Measurements from ENCODE around the gene TMEM150A. TPM values are rescaled to one million over a fixed set of nuclear protein-coding genes. Genes with fewer than 3 reads are reported as not detected.
"Not testable (repeated sequence)": the region's sequence is repeated elsewhere in the genome, so short reads cannot be mapped to it uniquely, and the experiment has no call there.

TMEM150A gene
- polyA plus RNA-seq, 2 of the 4 experiments (the other 2 are of a cell fraction): 8.5 to 10.9 TPM

DNA sequence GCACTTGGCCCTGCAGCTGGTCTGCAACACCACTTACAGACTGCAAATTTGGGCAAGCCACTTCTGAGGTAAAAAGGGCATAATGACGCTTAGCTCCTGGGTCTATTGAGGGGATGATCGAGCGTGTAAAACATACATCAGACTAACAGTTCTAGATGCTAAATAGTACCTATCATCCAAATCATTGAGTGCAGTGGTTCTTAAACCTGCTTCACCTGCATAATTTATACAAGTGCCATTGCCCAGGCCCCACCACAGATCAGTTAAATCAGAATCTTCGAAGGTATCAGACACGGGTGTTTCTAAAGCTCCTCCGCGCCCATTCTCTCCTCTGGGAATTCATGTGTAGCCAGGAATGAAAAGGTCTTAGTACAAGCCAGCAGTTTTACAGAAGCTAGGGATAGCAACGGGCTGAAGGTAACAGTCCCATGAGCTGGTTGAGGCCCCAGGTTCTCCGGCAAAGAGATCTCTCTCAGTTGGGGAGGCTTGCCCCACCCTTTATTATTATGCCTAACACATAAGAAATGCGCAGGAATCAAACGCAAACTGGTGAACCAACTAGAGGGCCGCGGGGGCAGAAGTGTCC, 7.7 kb downstream of the TMEM150A start:
- TF ChIP-seq MAZ (IDR thresholded peaks at IDR 0.05; ENCODE audit: borderline replicate concordance, low read depth, low read length) (no peak), PHF8 (IDR thresholded peaks at IDR 0.05; ENCODE audit: borderline replicate concordance, low read depth) (peak; percentile 61; the same call in 1 of the 2 replicates)
- 32% methylated on average over 13 of the region's 13 CpGs for WGBS (ENCODE audit: missing lambda C conversion rate)
- DNase-seq (ENCODE audit: low read depth in 1 of 2, low spot score in 1 of 2): no peak
- FAIRE-seq: no peak
- Histone ChIP-seq H3K4me3 (peak overlapping the region; percentile 71), H3K4me1 (peaks cover 15% of the 10 kb centered on the region), H3K9me3 (no peaks in the 10 kb centered on the region), H3K4me2 (peak overlapping the region; percentile 91), H3K27ac (peak overlapping the region; percentile 81 to 87)
- CTCF ChIA-PET: interaction anchor here (0.7 to 3.0 kb wide), 9 partner anchors 10 to 255 kb away, joined by 3 to 9 read pairs (median 3); no protein-coding TSS in a partner anchor
- peak; percentile 3 to 6; a peak in 4 of 6 replicates for ATAC-seq
- POLR2A ChIA-PET: interaction anchor here (0.6 to 2.6 kb wide), 20 partner anchors 8 to 267 kb away, joined by 3 to 23 read pairs (median 4); partner anchors contain the start of genes C2orf68, GGCX, MAT2A and SH2D6

DNA sequence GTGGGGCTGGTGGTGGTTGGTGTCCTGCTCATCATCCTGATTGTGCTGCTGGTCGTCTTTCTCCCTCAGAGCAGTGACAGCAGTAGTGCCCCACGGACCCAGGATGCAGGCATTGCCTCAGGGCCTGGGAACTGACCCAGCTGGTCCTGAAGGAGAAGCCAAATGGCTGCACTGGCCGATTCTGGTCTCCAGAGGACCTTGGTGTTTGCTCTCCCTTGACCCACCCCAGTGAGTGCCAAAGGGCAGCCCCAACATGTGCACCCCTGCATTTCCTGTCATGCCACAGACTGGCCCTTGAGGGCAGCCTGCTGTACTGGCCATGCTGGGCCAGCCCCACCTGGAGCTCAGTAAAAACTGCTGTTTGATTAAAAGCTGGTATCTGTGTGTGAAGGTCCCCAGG, 9.5 kb downstream of the TMEM150A start:
- Histone ChIP-seq H3K4me2 (no peak overlapping the region), H3K27ac (no peak overlapping the region), H3K4me3 (no peak overlapping the region), H3K9me3 (no peaks in the 10 kb centered on the region), H3K4me1 (peaks cover 15% of the 10 kb centered on the region)
- no peak for TF ChIP-seq RAD21 (conservative IDR thresholded peaks at IDR 0.05 in 1 of 2, IDR thresholded peaks at IDR 0.05 in 1 of 2)
- TF ChIP-seq NR3C1 (IDR thresholded peaks at IDR 0.05): no peak
- TF ChIP-seq, protein P1, sequence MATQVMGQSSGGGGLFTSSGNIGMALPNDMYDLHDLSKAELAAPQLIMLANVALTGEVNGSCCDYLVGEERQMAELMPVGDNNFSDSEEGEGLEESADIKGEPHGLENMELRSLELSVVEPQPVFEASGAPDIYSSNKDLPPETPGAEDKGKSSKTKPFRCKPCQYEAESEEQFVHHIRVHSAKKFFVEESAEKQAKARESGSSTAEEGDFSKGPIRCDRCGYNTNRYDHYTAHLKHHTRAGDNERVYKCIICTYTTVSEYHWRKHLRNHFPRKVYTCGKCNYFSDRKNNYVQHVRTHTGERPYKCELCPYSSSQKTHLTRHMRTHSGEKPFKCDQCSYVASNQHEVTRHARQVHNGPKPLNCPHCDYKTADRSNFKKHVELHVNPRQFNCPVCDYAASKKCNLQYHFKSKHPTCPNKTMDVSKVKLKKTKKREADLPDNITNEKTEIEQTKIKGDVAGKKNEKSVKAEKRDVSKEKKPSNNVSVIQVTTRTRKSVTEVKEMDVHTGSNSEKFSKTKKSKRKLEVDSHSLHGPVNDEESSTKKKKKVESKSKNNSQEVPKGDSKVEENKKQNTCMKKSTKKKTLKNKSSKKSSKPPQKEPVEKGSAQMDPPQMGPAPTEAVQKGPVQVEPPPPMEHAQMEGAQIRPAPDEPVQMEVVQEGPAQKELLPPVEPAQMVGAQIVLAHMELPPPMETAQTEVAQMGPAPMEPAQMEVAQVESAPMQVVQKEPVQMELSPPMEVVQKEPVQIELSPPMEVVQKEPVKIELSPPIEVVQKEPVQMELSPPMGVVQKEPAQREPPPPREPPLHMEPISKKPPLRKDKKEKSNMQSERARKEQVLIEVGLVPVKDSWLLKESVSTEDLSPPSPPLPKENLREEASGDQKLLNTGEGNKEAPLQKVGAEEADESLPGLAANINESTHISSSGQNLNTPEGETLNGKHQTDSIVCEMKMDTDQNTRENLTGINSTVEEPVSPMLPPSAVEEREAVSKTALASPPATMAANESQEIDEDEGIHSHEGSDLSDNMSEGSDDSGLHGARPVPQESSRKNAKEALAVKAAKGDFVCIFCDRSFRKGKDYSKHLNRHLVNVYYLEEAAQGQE (IDR thresholded peaks at IDR 0.05): no peak
- no peak for TF ChIP-seq BCL3 (IDR thresholded peaks at IDR 0.05)
- TF ChIP-seq EHMT2 (IDR thresholded peaks at IDR 0.05; ENCODE audit: low read depth): no peak
- no peak for TF ChIP-seq RCOR1 (IDR thresholded peaks at IDR 0.05; ENCODE audit: low read depth, low read length)
- no peak for TF ChIP-seq FOSB (CRISPR knock-in tag; IDR thresholded peaks at IDR 0.05)
- TF ChIP-seq, protein P2, sequence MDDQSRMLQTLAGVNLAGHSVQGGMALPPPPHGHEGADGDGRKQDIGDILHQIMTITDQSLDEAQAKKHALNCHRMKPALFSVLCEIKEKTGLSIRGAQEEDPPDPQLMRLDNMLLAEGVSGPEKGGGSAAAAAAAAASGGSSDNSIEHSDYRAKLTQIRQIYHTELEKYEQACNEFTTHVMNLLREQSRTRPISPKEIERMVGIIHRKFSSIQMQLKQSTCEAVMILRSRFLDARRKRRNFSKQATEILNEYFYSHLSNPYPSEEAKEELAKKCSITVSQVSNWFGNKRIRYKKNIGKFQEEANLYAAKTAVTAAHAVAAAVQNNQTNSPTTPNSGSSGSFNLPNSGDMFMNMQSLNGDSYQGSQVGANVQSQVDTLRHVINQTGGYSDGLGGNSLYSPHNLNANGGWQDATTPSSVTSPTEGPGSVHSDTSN (IDR thresholded peaks at IDR 0.05): no peak
- no peak for TF ChIP-seq JUNB (IDR thresholded peaks at IDR 0.05)
- no peak for TF ChIP-seq RFX5 (IDR thresholded peaks at IDR 0.05)
- no peak for TF ChIP-seq ATOH8 (CRISPR knock-in tag; IDR thresholded peaks at IDR 0.05; ENCODE audit: low read depth)
- no peak for TF ChIP-seq ZNF302 (CRISPR knock-in tag; IDR thresholded peaks at IDR 0.05)
- no peak for TF ChIP-seq ELK1 (IDR thresholded peaks at IDR 0.05; ENCODE audit: low read depth, low read length)
- no peak for TF ChIP-seq HMGXB4 (CRISPR knock-in tag; IDR thresholded peaks at IDR 0.05; ENCODE audit: borderline replicate concordance)
- no peak for TF ChIP-seq HEYL (CRISPR knock-in tag; IDR thresholded peaks at IDR 0.05)
- WGBS (ENCODE audit: missing lambda C conversion rate): 30% methylated on average over 3 of the region's 3 CpGs
- POLR2A ChIA-PET: interaction anchor here (0.8 to 1.2 kb wide), 3 partner anchors 19 to 175 kb away, joined by 3 to 4 read pairs (median 3); partner anchors contain the start of genes C2orf68, MAT2A and SH2D6
- CTCF ChIA-PET: interaction anchor here (1.0 to 2.5 kb wide), 4 partner anchors 8 to 202 kb away, joined by 3 to 8 read pairs (median 3); no protein-coding TSS in a partner anchor
- FAIRE-seq (no peak), DNase-seq (ENCODE audit: low read depth in 1 of 2, low spot score in 1 of 2) (no peak), ATAC-seq (no peak)

- H3K4me2 ChIP-seq; H3K27ac ChIP-seq; DNase-seq (ENCODE audit: low read depth in 1 of 2, low spot score in 1 of 2); FAIRE-seq; ATAC-seq; H3K9me3 ChIP-seq; H3K4me3 ChIP-seq: not testable (repeated sequence)
- 66% methylated on average over 9 of the region's 9 CpGs for WGBS (ENCODE audit: missing lambda C conversion rate)
- CTCF ChIA-PET: interaction anchor here (0.5 to 2.5 kb wide), 5 partner anchors 11 to 273 kb away, joined by 3 to 8 read pairs (median 3); partner anchors contain the start of gene TMEM150A
- POLR2A ChIA-PET: interaction anchor here (0.8 kb wide), 1 partner anchor 174 kb away, joined by 3 read pairs; the partner anchor contains the start of gene SH2D6
- H3K4me1 ChIP-seq: peaks cover 15% of the 10 kb centered on the region
Observed at GRCh38 chr2:85592299-85592698, 10.2 kb downstream of the TMEM150A start.
